ENCODE data around the gene REV1.

- TF ChIP-seq ZNF324 (tag by site-specific recombination; IDR thresholded peaks at IDR 0.05) = no peak
- no peak for TF ChIP-seq SETDB1 (IDR thresholded peaks at IDR 0.05; ENCODE audit: insufficient read length, low read length)
- TF ChIP-seq ZNF416 (tag by site-specific recombination; IDR thresholded peaks at IDR 0.05) = no peak
- no peak for TF ChIP-seq ZNF785 (tag by site-specific recombination; IDR thresholded peaks at IDR 0.05)
- TF ChIP-seq ZNF449 (tag by site-specific recombination; IDR thresholded peaks at IDR 0.05) = no peak
- no peak for TF ChIP-seq BCL11A (tag by site-specific recombination; IDR thresholded peaks at IDR 0.05; ENCODE audit: low read depth)
- no peak for TF ChIP-seq ZBTB49 (tag by site-specific recombination; IDR thresholded peaks at IDR 0.05; ENCODE audit: low read depth)
- TF ChIP-seq CTCF (tag by site-specific recombination; IDR thresholded peaks at IDR 0.05) = no peak
- TF ChIP-seq ATF2 (tag by site-specific recombination; IDR thresholded peaks at IDR 0.05; ENCODE audit: low read depth) = no peak
- no peak for TF ChIP-seq ZNF776 (tag by site-specific recombination; IDR thresholded peaks at IDR 0.05; ENCODE audit: borderline replicate concordance)
- no peak for TF ChIP-seq ZNF707 (tag by site-specific recombination; IDR thresholded peaks at IDR 0.05)
Measured at GRCh38 chr2:99496021-99496420, 6.2 kb upstream of the REV1 start.
